ENCODE data around the gene RXYLT1.

Gene RXYLT1

GRCh38 chr12:63805704-63806672 is 26.3 kb downstream of the RXYLT1 start:
- no peak overlapping the region for H3K27ac ChIP-seq (replicated peaks)
- DNase-seq (ENCODE audit: low read depth in 1 of 2, low spot score in 1 of 2) = no peak
- TF ChIP-seq GABPA (IDR thresholded peaks at IDR 0.05; ENCODE audit: low read depth) (no peak), POLR2AphosphoS5 (IDR thresholded peaks at IDR 0.05; ENCODE audit: low read depth) (no peak), SPI1 (IDR thresholded peaks at IDR 0.05; ENCODE audit: borderline replicate concordance, low read depth) (no peak)
- TF ChIP-seq, protein P1, sequence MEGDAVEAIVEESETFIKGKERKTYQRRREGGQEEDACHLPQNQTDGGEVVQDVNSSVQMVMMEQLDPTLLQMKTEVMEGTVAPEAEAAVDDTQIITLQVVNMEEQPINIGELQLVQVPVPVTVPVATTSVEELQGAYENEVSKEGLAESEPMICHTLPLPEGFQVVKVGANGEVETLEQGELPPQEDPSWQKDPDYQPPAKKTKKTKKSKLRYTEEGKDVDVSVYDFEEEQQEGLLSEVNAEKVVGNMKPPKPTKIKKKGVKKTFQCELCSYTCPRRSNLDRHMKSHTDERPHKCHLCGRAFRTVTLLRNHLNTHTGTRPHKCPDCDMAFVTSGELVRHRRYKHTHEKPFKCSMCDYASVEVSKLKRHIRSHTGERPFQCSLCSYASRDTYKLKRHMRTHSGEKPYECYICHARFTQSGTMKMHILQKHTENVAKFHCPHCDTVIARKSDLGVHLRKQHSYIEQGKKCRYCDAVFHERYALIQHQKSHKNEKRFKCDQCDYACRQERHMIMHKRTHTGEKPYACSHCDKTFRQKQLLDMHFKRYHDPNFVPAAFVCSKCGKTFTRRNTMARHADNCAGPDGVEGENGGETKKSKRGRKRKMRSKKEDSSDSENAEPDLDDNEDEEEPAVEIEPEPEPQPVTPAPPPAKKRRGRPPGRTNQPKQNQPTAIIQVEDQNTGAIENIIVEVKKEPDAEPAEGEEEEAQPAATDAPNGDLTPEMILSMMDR (IDR thresholded peaks at IDR 0.05; ENCODE audit: insufficient read depth, low read length) = no peak
- TF ChIP-seq, protein P2, sequence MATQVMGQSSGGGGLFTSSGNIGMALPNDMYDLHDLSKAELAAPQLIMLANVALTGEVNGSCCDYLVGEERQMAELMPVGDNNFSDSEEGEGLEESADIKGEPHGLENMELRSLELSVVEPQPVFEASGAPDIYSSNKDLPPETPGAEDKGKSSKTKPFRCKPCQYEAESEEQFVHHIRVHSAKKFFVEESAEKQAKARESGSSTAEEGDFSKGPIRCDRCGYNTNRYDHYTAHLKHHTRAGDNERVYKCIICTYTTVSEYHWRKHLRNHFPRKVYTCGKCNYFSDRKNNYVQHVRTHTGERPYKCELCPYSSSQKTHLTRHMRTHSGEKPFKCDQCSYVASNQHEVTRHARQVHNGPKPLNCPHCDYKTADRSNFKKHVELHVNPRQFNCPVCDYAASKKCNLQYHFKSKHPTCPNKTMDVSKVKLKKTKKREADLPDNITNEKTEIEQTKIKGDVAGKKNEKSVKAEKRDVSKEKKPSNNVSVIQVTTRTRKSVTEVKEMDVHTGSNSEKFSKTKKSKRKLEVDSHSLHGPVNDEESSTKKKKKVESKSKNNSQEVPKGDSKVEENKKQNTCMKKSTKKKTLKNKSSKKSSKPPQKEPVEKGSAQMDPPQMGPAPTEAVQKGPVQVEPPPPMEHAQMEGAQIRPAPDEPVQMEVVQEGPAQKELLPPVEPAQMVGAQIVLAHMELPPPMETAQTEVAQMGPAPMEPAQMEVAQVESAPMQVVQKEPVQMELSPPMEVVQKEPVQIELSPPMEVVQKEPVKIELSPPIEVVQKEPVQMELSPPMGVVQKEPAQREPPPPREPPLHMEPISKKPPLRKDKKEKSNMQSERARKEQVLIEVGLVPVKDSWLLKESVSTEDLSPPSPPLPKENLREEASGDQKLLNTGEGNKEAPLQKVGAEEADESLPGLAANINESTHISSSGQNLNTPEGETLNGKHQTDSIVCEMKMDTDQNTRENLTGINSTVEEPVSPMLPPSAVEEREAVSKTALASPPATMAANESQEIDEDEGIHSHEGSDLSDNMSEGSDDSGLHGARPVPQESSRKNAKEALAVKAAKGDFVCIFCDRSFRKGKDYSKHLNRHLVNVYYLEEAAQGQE (IDR thresholded peaks at IDR 0.05; ENCODE audit: insufficient replicate concordance, low read depth) = no peak
- H3K4me3 ChIP-seq (replicated peaks; ENCODE audit: insufficient read depth, low read length) = no peak overlapping the region
- no peaks in the 10 kb centered on the region for H3K27me3 ChIP-seq (ENCODE audit: insufficient read depth, poor library complexity, severe bottlenecking)

DNA sequence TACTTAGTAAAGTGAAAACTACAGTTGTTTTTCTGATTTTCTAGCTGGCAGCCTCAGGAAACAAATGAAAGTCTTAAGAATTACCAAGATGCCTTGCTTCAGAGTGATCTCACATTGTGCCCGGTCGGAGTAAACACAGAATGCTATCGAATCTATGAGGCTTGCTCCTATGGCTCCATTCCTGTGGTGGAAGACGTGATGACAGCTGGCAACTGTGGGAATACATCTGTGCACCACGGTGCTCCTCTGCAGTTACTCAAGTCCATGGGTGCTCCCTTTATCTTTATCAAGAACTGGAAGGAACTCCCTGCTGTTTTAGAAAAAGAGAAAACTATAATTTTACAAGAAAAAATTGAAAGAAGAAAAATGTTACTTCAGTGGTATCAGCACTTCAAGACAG is 28.9 kb downstream of the RXYLT1 start:
- no peak for DNase-seq (ENCODE audit: low read depth in 1 of 2, low spot score in 1 of 2)
- Histone ChIP-seq H3K27me3 (ENCODE audit: insufficient read depth, poor library complexity, severe bottlenecking) (no peaks in the 10 kb centered on the region), H3K4me3 (replicated peaks; ENCODE audit: insufficient read depth, low read length) (no peak overlapping the region), H3K27ac (replicated peaks) (no peak overlapping the region)
- TF ChIP-seq, protein P1 (IDR thresholded peaks at IDR 0.05; ENCODE audit: insufficient read depth, low read length) = no peak
- TF ChIP-seq GABPA (IDR thresholded peaks at IDR 0.05; ENCODE audit: low read depth) (no peak), POLR2AphosphoS5 (IDR thresholded peaks at IDR 0.05; ENCODE audit: low read depth) (no peak), SPI1 (IDR thresholded peaks at IDR 0.05; ENCODE audit: borderline replicate concordance, low read depth) (no peak)
- TF ChIP-seq, protein P2 (IDR thresholded peaks at IDR 0.05; ENCODE audit: insufficient replicate concordance, low read depth) = no peak

DNA sequence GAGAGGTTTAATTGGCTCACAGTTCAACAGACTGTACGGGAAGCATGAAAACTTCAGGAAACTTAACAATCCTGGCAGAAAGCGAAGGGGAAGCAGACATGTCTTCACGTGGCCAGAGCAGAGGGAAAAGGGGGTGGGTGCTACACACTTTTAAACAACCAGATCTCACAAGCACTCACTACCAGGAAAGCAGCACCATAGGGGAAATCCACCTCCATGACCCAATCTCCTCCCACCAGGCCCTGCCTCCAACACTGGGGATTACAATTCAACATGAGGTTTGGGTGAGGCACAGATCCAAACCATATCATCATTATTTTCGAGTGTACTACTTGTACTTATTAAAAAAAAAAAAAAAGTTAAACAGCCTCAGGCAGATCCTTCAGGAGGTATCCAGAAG is 29.9 kb downstream of the RXYLT1 start:
- no peak overlapping the region for H3K27ac ChIP-seq (replicated peaks)
- H3K4me3 ChIP-seq (replicated peaks; ENCODE audit: insufficient read depth, low read length) = no peak overlapping the region
- H3K27me3 ChIP-seq (ENCODE audit: insufficient read depth, poor library complexity, severe bottlenecking) = no peaks in the 10 kb centered on the region
- TF ChIP-seq, protein P2 (IDR thresholded peaks at IDR 0.05; ENCODE audit: insufficient replicate concordance, low read depth) = no peak
- TF ChIP-seq, protein P1 (IDR thresholded peaks at IDR 0.05; ENCODE audit: insufficient read depth, low read length) = no peak
- no peak for TF ChIP-seq POLR2AphosphoS5 (IDR thresholded peaks at IDR 0.05; ENCODE audit: low read depth)
- no peak for TF ChIP-seq SPI1 (IDR thresholded peaks at IDR 0.05; ENCODE audit: borderline replicate concordance, low read depth)
- TF ChIP-seq GABPA (IDR thresholded peaks at IDR 0.05; ENCODE audit: low read depth) = no peak
- no peak for DNase-seq (ENCODE audit: low read depth in 1 of 2, low spot score in 1 of 2)

Measured in HL-60 (cell line).